ENCODE data around the gene ETS1.

Gene ETS1

DNA sequence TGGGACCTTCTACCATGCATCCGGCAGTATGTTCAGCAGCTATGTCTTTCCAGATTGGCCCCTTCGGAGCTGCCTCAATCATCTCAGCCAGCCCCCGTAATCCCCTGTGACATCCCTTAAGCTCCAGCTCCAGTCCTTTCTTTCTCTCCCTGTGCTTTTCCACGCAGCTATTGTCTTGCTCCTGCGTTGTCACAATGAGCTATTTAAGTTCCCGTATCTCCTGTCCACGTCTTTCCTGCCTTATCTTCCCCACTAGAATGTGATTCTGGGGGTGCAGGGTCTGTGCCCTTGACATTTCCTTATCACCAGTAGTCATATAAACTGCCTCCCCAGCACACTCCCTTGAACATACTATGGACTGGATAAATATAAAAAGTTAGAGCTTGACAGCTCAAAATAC, 5.1 kb upstream of the ETS1 start:
- DNase-seq = no peak

DNA sequence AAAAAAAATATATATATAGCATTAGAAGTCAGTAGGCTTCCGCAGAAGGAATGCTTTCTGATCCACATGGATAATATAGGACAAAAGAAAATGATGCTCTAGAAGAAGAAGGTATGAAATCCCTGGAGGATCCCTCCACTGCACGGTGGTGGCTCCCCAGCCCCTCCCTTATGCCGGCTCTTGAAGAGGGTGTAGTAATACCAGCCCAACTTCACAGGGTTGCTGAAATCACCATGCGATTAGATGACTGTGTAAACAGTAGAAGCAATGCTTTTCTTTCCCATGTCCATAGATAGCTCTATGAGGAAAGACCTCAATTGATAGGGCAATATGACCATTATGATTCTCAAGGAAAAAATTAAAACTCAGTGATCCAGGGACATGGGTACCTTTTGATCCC, 3.2 kb upstream of the ETS1 start:
- DNase-seq = no peak

DNA sequence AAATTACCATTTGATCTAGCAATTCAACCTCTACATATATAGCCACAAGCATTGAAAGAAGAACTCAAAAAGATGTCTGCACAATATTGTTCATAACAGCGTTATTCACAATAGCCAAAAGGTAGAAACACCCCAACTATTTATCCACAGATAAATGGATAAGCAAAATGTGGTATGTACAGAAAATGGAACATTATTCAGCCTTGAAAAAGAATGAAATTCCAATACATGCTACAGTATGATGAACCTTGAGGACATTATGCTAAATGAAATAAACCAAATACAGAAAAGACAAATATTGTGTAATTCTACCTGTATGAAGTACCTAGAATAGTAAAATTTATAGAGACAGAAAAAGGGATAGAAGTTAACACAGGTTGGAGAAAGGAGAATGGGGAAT, 2.6 kb upstream of the ETS1 start:
- no peak for DNase-seq

DNA sequence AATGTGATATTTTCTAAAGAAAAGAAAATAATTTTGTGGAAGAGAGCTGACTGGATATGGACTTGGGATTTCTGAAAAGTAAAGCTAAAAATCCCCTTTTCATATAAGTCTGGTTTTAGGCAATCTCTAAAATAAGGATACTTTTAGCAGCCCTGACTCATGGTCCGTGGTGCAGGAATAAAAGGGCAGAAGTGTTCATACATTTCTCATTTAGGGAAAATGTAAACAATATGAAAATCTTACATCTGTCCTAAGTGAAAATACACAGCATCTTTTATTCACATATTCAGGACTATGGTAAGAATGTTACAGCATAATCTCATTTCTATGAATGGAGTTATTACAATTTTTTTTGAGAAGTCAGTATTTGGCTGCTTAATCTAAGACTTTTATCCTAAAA, 735 bp upstream of the ETS1 start:
- DNase-seq = no peak

DNA sequence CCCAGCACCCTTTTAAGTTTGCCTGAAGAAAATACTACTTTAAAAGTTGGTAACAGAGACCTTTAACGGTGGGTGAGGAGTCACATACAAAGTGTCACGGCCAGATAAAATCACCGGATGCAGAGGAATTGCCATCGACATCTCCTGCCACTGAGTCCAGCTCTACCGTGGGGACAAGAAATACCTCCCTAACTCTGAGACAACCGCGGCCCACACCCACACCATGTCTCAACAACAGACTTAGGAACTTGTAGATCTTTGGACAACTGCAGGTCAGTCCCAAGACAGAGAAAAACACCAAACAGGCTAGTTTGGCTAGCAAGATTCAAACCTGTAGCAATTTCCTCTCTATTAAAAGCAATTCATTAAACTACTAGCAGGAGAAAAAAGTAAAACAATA, 669 bp downstream of the ETS1 start:
- no peak for DNase-seq

DNA sequence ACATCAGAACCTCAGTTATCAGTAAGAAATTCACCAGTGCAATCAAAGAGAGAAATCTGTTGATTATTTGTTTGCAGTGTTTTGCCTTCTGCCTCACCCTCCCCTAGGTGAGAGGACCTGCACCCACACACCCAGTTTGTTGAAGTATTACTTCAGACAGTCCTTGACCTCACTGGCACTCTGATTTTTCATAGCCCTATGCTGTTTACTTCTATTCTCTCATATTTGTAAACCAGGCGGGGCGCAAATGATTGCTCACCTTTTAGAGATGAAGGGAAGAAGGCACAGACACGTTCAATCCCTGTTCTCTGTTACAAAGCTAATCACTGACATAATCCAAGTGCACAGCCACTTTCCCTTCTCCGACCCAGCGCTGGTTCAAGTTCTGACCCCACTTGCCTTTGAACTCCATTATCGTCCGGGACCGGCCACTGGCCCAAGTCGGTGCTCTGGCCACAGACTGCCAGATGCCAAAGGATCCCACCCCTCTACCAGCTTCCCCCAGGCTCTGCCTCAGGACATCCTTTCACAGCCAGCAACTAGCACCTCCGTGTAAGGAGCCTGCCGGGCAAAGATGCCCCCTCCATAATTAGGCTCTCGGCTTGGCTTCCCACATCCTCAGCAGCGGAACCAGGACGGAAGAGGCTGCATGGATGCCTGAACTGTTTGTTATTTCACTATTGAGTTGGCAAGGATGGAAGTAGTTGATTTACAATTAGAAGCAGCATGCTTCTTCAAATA, 1.7 kb downstream of the ETS1 start:
- no peak for DNase-seq

DNA sequence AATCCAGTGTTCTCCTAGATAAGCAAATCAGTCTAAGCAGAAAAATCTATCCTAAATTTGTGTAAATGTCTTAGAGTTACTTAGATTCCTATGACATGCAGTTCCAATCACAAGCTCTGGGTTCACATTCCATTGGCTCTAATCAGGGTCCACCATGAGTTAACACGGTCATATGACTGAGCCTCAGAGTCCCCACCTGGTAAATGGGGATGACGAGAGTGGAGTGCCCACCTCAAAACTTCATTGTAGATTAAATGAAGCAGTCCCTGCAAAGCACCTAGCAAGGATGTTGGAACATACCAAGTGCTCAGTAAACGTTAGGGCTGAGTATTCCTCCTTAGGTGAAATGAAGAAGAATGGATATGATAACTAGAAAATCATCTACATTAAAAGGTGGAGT, 3.1 kb downstream of the ETS1 start:
- DNase-seq = no peak

DNA sequence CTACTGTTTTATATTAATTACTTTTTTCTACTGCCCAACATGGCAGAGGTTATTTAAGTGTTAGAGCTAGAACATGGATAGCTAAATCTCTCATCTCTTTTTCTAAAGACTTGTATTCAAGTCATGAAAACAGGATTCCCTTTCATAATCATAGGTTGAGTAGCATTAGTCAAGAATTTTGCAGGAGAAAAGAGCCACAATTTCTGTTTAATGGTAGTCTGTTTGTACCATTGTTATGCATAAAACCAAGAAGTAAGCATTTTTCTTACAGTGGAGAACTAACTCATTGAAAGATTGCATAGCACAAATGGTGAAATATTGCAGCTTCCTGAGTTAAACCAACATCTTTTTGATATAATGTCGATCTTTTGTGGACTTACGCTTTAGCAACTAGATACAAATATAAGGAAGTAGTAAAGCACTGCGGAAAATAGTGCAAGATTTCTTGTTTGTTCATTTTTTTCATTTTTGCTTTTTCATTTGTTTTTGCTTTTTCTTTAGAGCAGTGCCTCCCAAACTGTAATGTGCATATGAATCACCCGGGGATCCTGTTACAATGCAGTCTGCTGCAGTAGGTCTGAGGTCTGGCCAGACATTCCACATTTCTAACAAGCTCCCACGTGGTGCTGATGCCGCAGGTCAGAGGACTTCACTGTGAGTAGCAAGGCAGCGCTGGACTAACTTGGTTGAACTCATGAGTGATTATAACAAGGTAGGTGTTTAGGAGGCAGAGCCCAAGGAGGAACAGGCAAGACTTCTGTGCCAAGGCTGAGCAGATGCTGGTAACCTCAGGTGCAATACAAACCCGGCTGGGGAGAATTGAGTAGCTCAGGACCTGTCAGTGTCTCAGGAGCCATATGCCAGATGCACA, 4.6 kb downstream of the ETS1 start:
- DNase-seq = no peak

DNA sequence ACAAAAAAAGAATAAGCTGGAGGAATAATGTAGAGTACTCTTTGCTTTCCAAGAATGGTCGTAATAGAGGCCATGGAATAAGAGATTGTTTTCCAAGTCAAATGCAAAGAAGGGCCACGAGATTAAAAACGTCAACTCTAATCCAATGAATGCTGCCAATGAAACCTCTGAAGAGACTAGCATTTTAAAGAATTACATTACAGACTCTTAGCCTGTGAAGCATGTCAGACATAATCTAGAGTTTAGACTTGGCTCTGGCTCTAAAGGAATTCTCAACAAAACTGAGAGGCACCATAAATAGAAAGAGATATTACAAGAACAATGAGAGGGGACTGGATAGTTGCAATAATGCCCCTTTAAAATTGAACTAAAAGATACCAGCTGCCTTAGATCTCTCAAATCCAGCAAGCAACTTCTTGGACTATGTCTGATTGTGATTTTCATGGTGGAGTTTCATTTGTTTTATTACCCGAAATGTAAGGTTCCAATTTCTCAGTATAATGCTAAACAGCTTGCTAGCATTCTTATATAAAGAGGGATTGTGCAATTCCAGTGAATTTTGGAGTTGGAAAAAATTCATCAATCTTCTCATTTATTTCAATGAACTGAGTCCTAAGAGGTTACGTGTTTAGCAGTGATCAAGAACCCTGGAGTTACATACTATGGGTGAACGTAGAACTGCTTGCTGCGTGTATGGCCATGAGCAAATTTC, 5.6 kb downstream of the ETS1 start:
- no peak for DNase-seq

DNA sequence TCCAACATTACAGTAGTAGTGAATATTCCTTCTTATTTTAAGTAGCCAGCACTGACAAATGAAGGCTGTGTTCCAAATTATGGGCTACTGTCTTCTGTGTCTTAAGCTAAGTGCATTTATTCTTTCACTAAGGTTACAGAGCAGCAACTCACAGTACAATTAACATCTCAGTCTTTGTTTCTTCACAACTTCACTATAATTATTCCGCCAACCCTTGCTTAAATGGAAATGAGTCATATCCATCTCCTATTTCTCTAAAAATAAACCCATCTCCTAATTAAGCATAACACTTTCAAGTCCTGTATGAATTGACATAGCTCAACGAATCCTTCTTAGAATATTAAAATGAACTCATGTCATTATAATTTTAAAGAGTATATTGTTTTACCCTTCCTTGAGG, 6.7 kb downstream of the ETS1 start:
- DNase-seq = no peak

DNA sequence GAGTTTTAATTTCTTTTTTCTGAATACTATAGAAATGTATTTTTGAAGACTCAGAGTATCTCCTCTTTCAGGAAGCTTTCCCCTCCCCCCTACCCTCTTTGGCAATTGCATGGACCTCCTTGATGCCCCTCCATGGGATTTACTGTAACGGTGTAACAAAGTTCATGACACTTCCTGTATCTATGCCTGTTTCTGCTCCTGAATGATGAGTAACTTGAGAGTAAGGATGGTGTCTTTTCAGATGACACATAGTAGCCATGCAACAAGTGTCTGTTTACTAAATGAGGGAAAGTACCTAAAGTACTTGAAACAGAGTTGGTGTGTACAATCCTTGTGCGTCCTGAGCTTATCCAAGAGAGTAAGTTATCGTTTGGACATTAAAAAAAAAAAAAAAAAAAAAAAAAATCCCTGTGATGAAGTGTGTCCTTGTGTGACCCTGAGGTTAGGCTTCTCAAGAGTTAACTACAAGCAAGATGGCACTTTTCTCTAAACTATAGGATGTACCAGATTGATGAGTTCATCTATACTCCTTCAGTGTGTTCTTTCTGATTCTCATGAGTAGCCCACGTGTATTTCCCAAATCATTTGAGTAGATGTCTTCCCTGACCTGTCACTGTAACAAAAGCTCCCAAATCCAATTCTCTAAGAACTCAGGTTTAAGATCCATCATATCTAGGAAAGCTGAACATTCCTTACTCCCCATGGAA, 7.4 kb downstream of the ETS1 start:
- DNase-seq = no peak

DNA sequence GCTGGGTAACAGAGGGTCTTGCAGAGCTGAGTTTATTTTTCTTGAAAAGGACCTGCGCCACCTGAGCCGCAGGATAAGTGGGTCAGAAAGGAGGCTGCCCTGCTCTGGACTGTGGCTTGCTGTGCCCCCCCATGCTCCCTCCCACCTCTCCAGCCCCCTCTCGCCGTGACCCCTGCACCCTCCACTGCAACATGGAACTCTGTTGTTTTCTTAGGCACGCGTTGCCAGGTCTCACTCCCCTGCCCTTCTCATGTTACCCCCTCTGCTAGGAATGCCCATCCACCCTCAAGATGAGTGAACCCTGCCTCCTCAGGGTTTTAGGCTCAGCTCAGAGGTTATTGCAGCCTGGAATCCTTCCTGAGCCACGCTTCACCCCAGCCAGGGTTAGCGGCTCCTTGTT, 10.8 kb downstream of the ETS1 start:
- DNase-seq = no peak

DNA sequence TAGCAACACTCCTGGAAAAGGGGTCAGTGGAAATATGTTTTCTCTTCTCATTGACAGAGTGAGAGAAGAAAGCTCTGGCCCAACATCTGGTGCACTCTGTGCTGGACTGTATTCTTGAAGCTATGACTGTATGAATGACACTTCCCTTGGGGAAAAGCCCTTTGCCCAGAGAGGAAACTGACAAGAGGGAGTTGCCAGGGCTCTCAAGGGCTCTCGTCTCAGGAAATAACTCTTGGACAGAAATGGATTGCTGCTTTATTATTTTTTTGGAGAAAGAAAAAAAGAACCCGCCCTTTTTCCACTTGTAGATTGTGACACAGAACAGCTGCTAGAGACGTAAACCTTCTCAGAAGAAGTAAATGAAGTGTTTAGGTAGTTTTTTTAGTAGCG, 11.4 kb downstream of the ETS1 start:
- no peak for DNase-seq

DNA sequence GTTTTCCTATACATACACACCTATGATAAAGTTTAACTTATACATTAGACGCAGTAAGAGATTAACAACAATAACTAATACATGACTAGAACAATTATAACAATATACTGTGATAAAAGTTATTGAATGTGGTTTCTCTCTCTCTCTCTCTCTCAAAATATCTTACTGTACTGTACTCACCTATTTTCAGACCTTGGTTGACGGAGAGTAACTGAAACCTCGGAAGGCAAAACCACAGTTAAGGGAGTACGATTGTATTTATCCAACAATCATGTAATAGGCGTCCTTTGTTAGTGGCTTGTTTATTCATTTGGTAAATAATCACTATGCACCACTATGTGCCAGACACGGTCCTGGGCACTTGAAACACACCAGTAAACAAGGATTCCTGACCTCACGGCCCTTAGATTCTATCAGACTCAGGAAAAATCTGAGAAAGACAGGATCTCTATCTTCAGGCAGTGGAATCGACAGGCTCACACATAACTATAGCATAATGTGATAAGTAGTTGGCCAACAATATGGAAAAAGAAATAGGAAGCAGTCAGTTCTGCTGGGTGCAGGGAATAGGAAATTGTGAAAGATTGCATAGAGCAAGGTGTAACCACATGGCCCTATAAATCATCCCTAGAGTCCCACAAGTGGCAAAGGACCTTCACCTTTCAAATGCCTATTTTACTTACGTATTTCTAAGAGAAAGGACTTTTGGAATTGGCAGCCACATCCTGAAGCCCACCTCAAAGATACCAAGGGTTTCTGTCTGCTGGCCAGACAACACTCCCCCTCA, 12.0 kb downstream of the ETS1 start:
- no peak for DNase-seq

DNA sequence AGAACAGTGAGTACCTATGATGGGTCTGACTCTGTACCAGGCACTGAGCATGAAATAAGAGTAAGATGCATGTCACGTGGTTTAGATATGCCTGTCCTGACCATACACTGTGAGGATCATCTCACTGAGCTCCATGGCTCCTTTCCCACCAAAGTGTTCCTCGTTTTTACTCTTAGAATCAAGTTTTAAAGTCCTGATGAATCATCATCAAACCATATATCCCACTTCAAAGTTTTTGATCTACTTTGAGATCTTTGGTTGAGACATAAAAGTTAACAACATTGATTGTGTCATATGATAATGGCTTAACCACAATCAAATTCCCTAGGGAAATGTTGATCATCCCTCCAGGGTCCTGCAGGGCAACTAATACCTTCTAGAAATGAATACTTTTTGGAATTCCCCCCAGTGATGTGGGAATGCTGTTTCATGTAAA, 12.8 kb downstream of the ETS1 start:
- DNase-seq = no peak

DNA sequence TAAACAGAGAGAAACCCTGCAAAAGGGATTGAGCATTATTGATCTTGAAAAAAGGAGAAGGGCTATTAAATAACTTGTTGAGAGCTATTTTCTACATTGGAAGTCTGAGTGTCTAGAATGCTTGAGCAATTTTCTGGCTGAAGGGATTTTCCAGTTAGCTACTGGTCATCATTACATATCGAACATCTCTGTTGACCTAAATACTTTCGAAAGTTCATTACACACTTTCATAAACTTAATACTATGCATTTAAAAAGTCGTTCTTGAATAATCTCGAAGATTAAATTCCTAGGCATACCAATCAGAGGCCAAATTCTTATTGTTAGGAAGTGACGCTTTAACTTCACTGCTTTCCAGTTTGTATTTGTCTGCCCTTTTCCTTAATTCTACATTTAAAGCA, 13.7 kb downstream of the ETS1 start:
- no peak for DNase-seq

DNA sequence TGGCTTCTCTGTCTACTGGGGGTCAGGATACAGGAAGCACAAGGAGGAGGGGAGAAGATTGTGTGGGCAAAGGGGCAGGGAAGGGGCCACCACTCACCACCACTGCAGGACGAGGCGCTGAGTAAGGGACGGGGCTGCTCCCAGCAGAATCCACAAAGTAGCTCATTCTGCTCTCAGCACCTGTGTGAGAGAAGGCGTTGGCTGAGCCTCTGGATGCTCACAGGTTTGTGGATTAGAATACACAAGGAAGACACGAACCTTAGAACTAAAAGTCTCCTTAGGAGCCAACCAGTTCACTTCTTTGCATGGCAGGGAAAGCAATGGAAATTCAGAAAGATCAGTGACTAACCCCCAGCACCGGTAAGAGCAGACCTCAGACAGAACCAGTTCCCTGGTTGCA, 14.4 kb downstream of the ETS1 start:
- DNase-seq = no peak

DNA sequence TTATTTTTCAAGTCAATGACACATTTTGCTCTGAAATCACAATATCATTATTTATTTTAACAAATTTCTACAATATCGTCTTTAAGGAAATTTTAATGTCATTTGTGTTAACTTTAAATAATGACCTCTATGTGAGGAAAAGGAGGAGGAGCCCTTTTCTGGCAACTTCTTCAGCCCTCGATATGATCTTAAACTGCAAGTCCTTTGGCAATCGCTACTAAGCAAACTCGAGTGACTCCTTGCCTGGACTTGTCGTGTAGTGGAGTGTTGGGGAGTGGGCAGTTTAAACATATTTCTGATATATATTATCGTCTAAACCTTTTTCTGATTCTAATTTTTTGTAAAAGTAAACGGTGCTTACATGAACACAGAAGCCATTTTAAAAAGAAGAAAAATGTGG, 16.7 kb downstream of the ETS1 start:
- DNase-seq = no peak

DNA sequence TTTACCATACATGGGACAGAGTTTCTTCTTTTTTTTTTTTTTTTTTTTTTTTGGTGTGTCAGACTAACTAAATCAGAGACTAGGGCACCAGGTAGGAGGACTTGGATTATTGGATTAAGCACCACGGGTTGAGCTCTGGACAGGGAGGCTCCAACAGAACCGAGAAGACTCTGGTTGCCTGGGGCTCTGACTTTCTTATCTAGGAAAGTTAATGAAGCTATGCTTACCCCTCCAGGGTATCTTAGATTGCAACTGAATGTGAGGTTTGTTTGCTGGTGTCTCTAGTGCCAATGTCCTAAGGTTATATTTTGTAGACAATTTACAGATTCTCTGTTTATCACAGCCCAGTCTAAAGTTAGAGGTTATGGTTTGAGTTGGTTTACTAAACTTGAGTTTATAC, 18.1 kb downstream of the ETS1 start:
- no peak for DNase-seq

DNA sequence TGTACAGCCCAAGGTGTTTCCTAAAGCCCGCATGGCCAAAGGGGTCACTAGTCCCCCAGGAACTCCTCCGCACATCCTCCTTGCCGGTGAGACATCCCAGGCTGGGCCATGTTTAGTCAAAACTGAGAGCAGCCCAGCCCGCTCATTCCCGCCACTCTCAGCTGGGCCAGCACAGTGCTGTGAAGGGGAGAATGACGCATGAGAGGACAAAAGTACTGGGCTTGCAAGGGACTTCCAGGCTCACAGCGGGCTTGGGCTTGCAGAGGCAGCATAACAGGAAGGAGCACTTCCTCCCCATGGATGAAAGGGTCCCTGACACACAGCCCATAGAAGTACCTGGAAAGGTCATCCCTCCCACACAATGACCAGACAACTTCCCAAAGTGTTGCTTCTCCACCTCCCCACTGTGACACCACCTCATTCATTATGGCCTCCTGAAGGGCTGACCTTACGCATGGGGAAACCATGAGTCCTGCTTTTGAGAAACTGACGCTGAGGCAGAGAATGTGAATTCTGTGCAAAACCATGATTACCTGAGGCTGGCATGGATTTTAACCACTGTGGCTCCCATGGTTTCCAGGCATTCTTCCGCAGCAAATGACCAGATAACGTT, 19.1 kb downstream of the ETS1 start:
- no peak for DNase-seq

DNA sequence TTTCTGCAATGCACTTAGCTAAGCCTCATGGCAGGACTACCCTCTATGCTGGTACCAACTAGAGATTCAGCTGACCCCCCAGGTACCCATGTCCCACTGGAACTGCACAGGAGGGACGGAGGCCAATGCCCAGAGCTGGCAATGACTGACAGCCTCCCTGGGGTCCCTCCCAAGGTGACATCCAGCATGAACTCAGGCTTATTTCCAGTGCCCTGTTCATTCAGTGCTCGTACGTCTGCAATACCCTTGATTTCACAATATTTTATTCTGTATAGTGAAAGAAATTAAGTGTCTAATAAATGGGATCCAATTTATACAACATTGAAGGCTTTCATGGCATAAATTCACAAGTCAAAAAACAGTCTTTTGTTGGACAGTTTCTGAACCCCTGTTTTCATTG, 20.2 kb downstream of the ETS1 start:
- no peak for DNase-seq

DNA sequence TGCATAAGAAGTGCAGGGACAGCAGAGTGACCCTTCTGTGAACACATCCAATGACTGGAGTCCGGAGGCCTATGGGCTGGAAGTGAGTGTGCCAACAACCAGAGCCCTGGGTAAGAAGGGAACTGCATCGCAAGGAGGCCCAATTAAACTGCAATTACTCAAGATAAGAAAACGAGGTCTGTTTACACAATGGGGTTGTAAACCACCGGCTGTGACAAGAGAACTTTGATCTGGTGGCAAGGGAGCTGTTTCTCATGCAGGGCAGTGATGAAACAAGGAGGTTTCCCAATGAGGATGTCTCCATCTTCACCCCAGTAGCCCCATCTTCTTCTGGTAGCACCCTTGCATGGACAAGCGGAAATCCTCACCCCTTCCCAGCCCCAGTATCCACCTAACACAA, 21.5 kb downstream of the ETS1 start:
- peak; percentile 41 for DNase-seq

All from NCI-H146 (cell line).